HG03558 (cell line): ENCODE measurements around the gene CHCHD1.
A peak's percentile ranks its signal among the peaks of the same experiment; 100 is the strongest.
"Not testable (repeated sequence)": the region's sequence is repeated elsewhere in the genome, so short reads cannot be mapped to it uniquely, and the experiment has no call there.

ENCODE experiments used
- ATAC-seq: cut with Tn5 transposase; IDR thresholded peaks from one replicate; pipeline ENCODE4 v1.9.1; 2021; ENCODE audit warnings: moderate number of reproducible peaks; ENCODE audit not compliant: unreplicated experiment; ENCODE audit errors: extremely low read depth

The CHCHD1 gene

GRCh38 chr10:73781879-73782748 is at the start of gene CHCHD1:
Gene CHCHD1 (plus strand): TSS chr10:73782048. CDS start chr10:73782076, 28 bp downstream.
- no peak for ATAC-seq

GRCh38 chr10:73732426-73732825 is 49.4 kb upstream of the CHCHD1 start:
- ATAC-seq: no peak

- ATAC-seq: no peak
Measured at GRCh38 chr10:73732931-73733623, 48.8 kb upstream of the CHCHD1 start.

- no peak for ATAC-seq
Measured at GRCh38 chr10:73734028-73734720, 47.7 kb upstream of the CHCHD1 start.

- ATAC-seq: no peak
Measured at GRCh38 chr10:73734796-73735305, 47.0 kb upstream of the CHCHD1 start.

GRCh38 chr10:73740501-73741254 is 41.2 kb upstream of the CHCHD1 start:
- not testable (repeated sequence) for ATAC-seq

- ATAC-seq: no peak
Measured at GRCh38 chr10:73742454-73742734, 39.5 kb upstream of the CHCHD1 start.

GRCh38 chr10:73743327-73743904 is 38.4 kb upstream of the CHCHD1 start:
- ATAC-seq: no peak

GRCh38 chr10:73743905-73744663 is 37.8 kb upstream of the CHCHD1 start, which contains the start of gene SEC24C:
Gene SEC24C (plus strand): TSS chr10:73744372. CDS start chr10:73746833, 2,461 bp downstream.
- peak; percentile 50 for ATAC-seq

GRCh38 chr10:73744664-73744975 is 37.2 kb upstream of the CHCHD1 start:
- peak; percentile 13 for ATAC-seq

- ATAC-seq: no peak
Measured at GRCh38 chr10:73746721-73747120, 35.1 kb upstream of the CHCHD1 start.

GRCh38 chr10:73750819-73751218 is 31.0 kb upstream of the CHCHD1 start:
- ATAC-seq: no peak

- ATAC-seq: no peak
Measured at GRCh38 chr10:73756183-73756582, 25.7 kb upstream of the CHCHD1 start.

- ATAC-seq: no peak
Measured at GRCh38 chr10:73758704-73759511, 22.9 kb upstream of the CHCHD1 start.

- ATAC-seq: no peak
Measured at GRCh38 chr10:73759512-73760115, 22.2 kb upstream of the CHCHD1 start.

GRCh38 chr10:73761781-73762180 is 20.1 kb upstream of the CHCHD1 start:
- no peak for ATAC-seq

GRCh38 chr10:73762915-73763314 is 18.9 kb upstream of the CHCHD1 start:
- no peak for ATAC-seq

GRCh38 chr10:73763343-73763742 is 18.5 kb upstream of the CHCHD1 start:
- ATAC-seq: no peak
